Neutrophil (primary cell): ENCODE results near the gene FSTL3.

Experiments used
- H3K27ac ChIP-seq: fragments of 200-600 bp; sonication (generic); 2 replicates; pipeline ENCODE4 v1.5.1; 2016; ENCODE audit warnings: mild to moderate bottlenecking, moderate library complexity
- H3K27me3 ChIP-seq: fragments of 200-600 bp; sonication (generic); 2 replicates; pipeline ENCODE4 v1.6.0; 2016; ENCODE audit warnings: mild to moderate bottlenecking
- H3K36me3 ChIP-seq: fragments of 200-600 bp; sonication (generic); 2 replicates; pipeline ENCODE4 v1.5.1; 2017
- H3K4me1 ChIP-seq, 2 experiments: fragments of 200-600 bp in 1 of 2; sonication (generic) in 1 of 2; 1 replicate in 1 of 2; 2 replicates in 1 of 2; pipeline versions ENCODE4 v1.5.1 to v1.6.1; 2013 to 2016; ENCODE audit warnings: low read depth in 1 of 2, low read length in 1 of 2, mild to moderate bottlenecking in 1 of 2, moderate library complexity in 1 of 2; ENCODE audit not compliant: control insufficient read depth in 1 of 2, insufficient read depth in 1 of 2
- H3K4me3 ChIP-seq, 2 experiments: fragments of 200-600 bp in 1 of 2; sonication (generic) in 1 of 2; 1 replicate in 1 of 2; 2 replicates in 1 of 2; pipeline ENCODE4 v1.5.1; 2013 to 2016; ENCODE audit warnings: low read depth in 1 of 2, low read length in 1 of 2, mild to moderate bottlenecking in 1 of 2, moderate library complexity in 1 of 2
- H3K9me3 ChIP-seq: fragments of 200-600 bp; sonication (generic); 2 replicates; pipeline ENCODE4 v1.5.1; 2016
- CTCF ChIP-seq: fragments of 200-600 bp; sonication (generic); IDR thresholded peaks from 2 replicates; pipeline ENCODE4 v1.5.1; 2016; ENCODE audit warnings: antibody characterized with exemption

The FSTL3 gene

GRCh38 chr19:657611-658010 is 18.6 kb upstream of the FSTL3 start:
- peaks cover 36% of the 10 kb centered on the region for H3K36me3 ChIP-seq
- TF ChIP-seq CTCF: no peak
- no peak overlapping the region for H3K4me3 ChIP-seq
- H3K4me1 ChIP-seq: peaks cover 29% of the 10 kb centered on the region in 2 experiments
- no peaks in the 10 kb centered on the region for H3K27me3 ChIP-seq
- H3K9me3 ChIP-seq: no peaks in the 10 kb centered on the region
- no peak overlapping the region for H3K27ac ChIP-seq

- no peak overlapping the region for H3K27ac ChIP-seq
- H3K36me3 ChIP-seq: peaks cover 30% of the 10 kb centered on the region
- no peaks in the 10 kb centered on the region for H3K9me3 ChIP-seq
- peaks cover 29 to 31% of the 10 kb centered on the region in 2 experiments for H3K4me1 ChIP-seq
- no peak overlapping the region for H3K4me3 ChIP-seq
- no peak for TF ChIP-seq CTCF
- H3K27me3 ChIP-seq: no peaks in the 10 kb centered on the region
Observed at GRCh38 chr19:658059-658839, 17.9 kb upstream of the FSTL3 start.

GRCh38 chr19:658916-659839 is 17.0 kb upstream of the FSTL3 start:
- Histone ChIP-seq H3K4me1 (peaks cover 38 to 41% of the 10 kb centered on the region in 2 experiments), H3K9me3 (no peaks in the 10 kb centered on the region), H3K4me3 (no peak overlapping the region), H3K27me3 (no peaks in the 10 kb centered on the region), H3K27ac (no peak overlapping the region), H3K36me3 (peaks cover 21% of the 10 kb centered on the region)
- TF ChIP-seq CTCF: no peak

- Histone ChIP-seq H3K9me3 (no peaks in the 10 kb centered on the region), H3K36me3 (peaks cover 16% of the 10 kb centered on the region), H3K27ac (peak overlapping the region; percentile 92), H3K4me1 (peaks cover 54 to 57% of the 10 kb centered on the region in 2 experiments), H3K27me3 (no peaks in the 10 kb centered on the region), H3K4me3 (peak overlapping the region; percentile 76 to 81)
- no peak for TF ChIP-seq CTCF
Observed at GRCh38 chr19:660793-661426, 15.3 kb upstream of the FSTL3 start.

- H3K27ac ChIP-seq: peak overlapping the region; percentile 92
- H3K4me1 ChIP-seq: peaks cover 57 to 60% of the 10 kb centered on the region in 2 experiments
- peaks cover 16% of the 10 kb centered on the region for H3K36me3 ChIP-seq
- H3K9me3 ChIP-seq: no peaks in the 10 kb centered on the region
- H3K27me3 ChIP-seq: no peaks in the 10 kb centered on the region
- no peak for TF ChIP-seq CTCF
- H3K4me3 ChIP-seq: peak overlapping the region; percentile 76 to 81
Observed at GRCh38 chr19:661427-662196, 14.6 kb upstream of the FSTL3 start.
